Colonic mucosa (tissue), 4 donors: ENCODE results near the gene DPYSL3. TPM values are rescaled to one million over a fixed set of nuclear protein-coding genes. Genes with fewer than 3 reads are reported as not detected.

ENCODE experiments used
- DNase-seq: peaks from one replicate; pipeline ENCODE4 v3.0.0-alpha.2; 2020
- H3K27ac ChIP-seq: fragments of 200-600 bp; one replicate; pipeline ENCODE4 v1.8.0; 2021
- H3K27me3 ChIP-seq: fragments of 200-600 bp; one replicate; pipeline ENCODE4 v1.8.0; 2021
- H3K36me3 ChIP-seq: fragments of 200-600 bp; one replicate; pipeline ENCODE4 v1.8.0; 2021
- H3K4me1 ChIP-seq: fragments of 200-600 bp; one replicate; pipeline ENCODE4 v1.8.0; 2021; ENCODE audit warnings: mild to moderate bottlenecking
- H3K4me3 ChIP-seq: fragments of 200-600 bp; one replicate; pipeline ENCODE4 v1.8.0; 2021
- H3K9ac ChIP-seq, 2 donors: one replicate each; pipeline ENCODE4 v1.7.0; 2013; ENCODE audit warnings: control low read depth in 2 of 2, low read depth in 2 of 2, low read length in 2 of 2
- H3K9me3 ChIP-seq: fragments of 200-600 bp; one replicate; pipeline ENCODE4 v1.8.0; 2021
- CTCF ChIP-seq: fragments of 200-600 bp; IDR thresholded peaks from one replicate; pipeline ENCODE4 v1.8.0; 2022; ENCODE audit warnings: antibody characterized with exemption, mild to moderate bottlenecking
- intact Hi-C: fragments of 100-400 bp; cut with DNase I; formaldehyde crosslinking; loops from one replicate; pipeline ENCODE4 v1.14.1; 2022
- total RNA-seq, 2 donors: library from RNA; stranded (reverse); fragmentation: NEBNext Ultra II Directional in 1 of 2; extraction: Animal tissue kit (Norgen Biotek cat#: 25700) in 1 of 2; gene quantifications; one replicate each; pipeline ENCODE4 v1.2.1, GENCODE V29; 2021
- donor health status: healthy.
- donor health status: DM: no; HTN: no; CAD: no.
- donor health status: DM: no; HTN: no; CAD: no.

Gene DPYSL3
- total RNA-seq, 2 donors from 2014 or later: 8.8 to 32.2 TPM

- Histone ChIP-seq H3K36me3 (no peaks in the 10 kb centered on the region), H3K4me3 (no peak overlapping the region), H3K4me1 (no peaks in the 10 kb centered on the region), H3K27me3 (no peaks in the 10 kb centered on the region), H3K27ac (no peak overlapping the region), H3K9ac (no peak overlapping the region), H3K9me3 (no peaks in the 10 kb centered on the region)
- TF ChIP-seq CTCF: no peak
- intact Hi-C loops: no loop called here
- DNase-seq: no peak
Measured at GRCh38 chr5:147445917-147446316, 64.0 kb downstream of the DPYSL3 start.

- Histone ChIP-seq H3K27me3 (no peaks in the 10 kb centered on the region), H3K9me3 (no peaks in the 10 kb centered on the region), H3K9ac (no peak overlapping the region), H3K36me3 (no peaks in the 10 kb centered on the region), H3K4me1 (no peaks in the 10 kb centered on the region), H3K4me3 (no peak overlapping the region), H3K27ac (no peak overlapping the region)
- DNase-seq: no peak
- intact Hi-C loops: no loop called here
- no peak for TF ChIP-seq CTCF
Measured at GRCh38 chr5:147445090-147445489, 64.8 kb downstream of the DPYSL3 start.

- no peaks in the 10 kb centered on the region for H3K4me1 ChIP-seq
- H3K4me3 ChIP-seq: no peak overlapping the region
- no peak overlapping the region for H3K27ac ChIP-seq
- H3K27me3 ChIP-seq: no peaks in the 10 kb centered on the region
- H3K9ac ChIP-seq: no peak overlapping the region
- TF ChIP-seq CTCF: no peak
- DNase-seq: no peak
- H3K36me3 ChIP-seq: no peaks in the 10 kb centered on the region
- no peaks in the 10 kb centered on the region for H3K9me3 ChIP-seq
- intact Hi-C loops: no loop called here
Measured at GRCh38 chr5:147442224-147442623, 67.6 kb downstream of the DPYSL3 start.

- Histone ChIP-seq H3K4me1 (no peaks in the 10 kb centered on the region), H3K4me3 (no peak overlapping the region), H3K27ac (no peak overlapping the region), H3K27me3 (no peaks in the 10 kb centered on the region), H3K9ac (no peak overlapping the region), H3K36me3 (no peaks in the 10 kb centered on the region), H3K9me3 (no peaks in the 10 kb centered on the region)
- intact Hi-C loops: no loop called here
- no peak for DNase-seq
- TF ChIP-seq CTCF: no peak
Measured at GRCh38 chr5:147441191-147441695, 68.6 kb downstream of the DPYSL3 start.

GRCh38 chr5:147439254-147439653 is 70.6 kb downstream of the DPYSL3 start:
- DNase-seq: no peak
- intact Hi-C loops: no loop called here
- TF ChIP-seq CTCF: no peak
- H3K9me3 ChIP-seq: no peaks in the 10 kb centered on the region
- H3K4me3 ChIP-seq: no peak overlapping the region
- no peaks in the 10 kb centered on the region for H3K27me3 ChIP-seq
- no peak overlapping the region for H3K27ac ChIP-seq
- no peaks in the 10 kb centered on the region for H3K36me3 ChIP-seq
- no peak overlapping the region for H3K9ac ChIP-seq
- peaks cover under 1% of the 10 kb centered on the region for H3K4me1 ChIP-seq
